DOHH2 (cell line): Measurements from ENCODE around the gene PNMA8C.

ENCODE experiments used
- H3F3A ChIP-seq: fragments of 200-600 bp; sonication (generic), shearing (Covaris generic); 2 replicates; pipeline ENCODE4 v1.6.0; 2016; ENCODE audit warnings: antibody characterized with exemption, mild to moderate bottlenecking; ENCODE audit not compliant: control insufficient read depth, insufficient read depth
- H3K27ac ChIP-seq: fragments of 200-600 bp; sonication (generic); 2 replicates; pipeline ENCODE4 v1.5.1; 2014; ENCODE audit warnings: low read depth, mild to moderate bottlenecking, low read length, moderate library complexity
- H3K27me3 ChIP-seq: fragments of 200-600 bp; sonication (generic); 2 replicates; pipeline ENCODE4 v1.6.1; 2014; ENCODE audit warnings: mild to moderate bottlenecking, low read length, mixed read lengths; ENCODE audit not compliant: control insufficient read depth
- H3K36me3 ChIP-seq: fragments of 200-600 bp; sonication (generic); 2 replicates; pipeline ENCODE4 v1.6.1; 2014; ENCODE audit warnings: mild to moderate bottlenecking, low read length, moderate library complexity, mixed read lengths; ENCODE audit not compliant: control insufficient read depth
- H3K4me1 ChIP-seq: fragments of 200-600 bp; sonication (generic); 2 replicates; pipeline ENCODE4 v1.6.1; 2014; ENCODE audit warnings: mild to moderate bottlenecking, low read length, mixed read lengths; ENCODE audit not compliant: control insufficient read depth
- H3K4me2 ChIP-seq: fragments of 200-600 bp; sonication (generic); 2 replicates; pipeline ENCODE4 v1.6.0; 2014; ENCODE audit warnings: mild to moderate bottlenecking, low read length, moderate library complexity
- H3K4me3 ChIP-seq: fragments of 200-600 bp; sonication (generic); 2 replicates; pipeline ENCODE4 v1.5.1; 2014; ENCODE audit warnings: mild to moderate bottlenecking, low read length, mixed read lengths
- H3K79me2 ChIP-seq: fragments of 200-600 bp; sonication (generic); 2 replicates; pipeline ENCODE4 v1.6.1; 2014; ENCODE audit warnings: mild to moderate bottlenecking, low read length, mixed read lengths; ENCODE audit not compliant: control insufficient read depth
- H3K9me2 ChIP-seq: fragments of 200-600 bp; sonication (generic); replicated peaks from 2 replicates; pipeline ENCODE4 v1.6.1; 2014; ENCODE audit warnings: mild to moderate bottlenecking, low read length, mixed read lengths; ENCODE audit not compliant: control insufficient read depth
- H3K9me3 ChIP-seq: fragments of 200-600 bp; sonication (generic); 2 replicates; pipeline ENCODE4 v1.6.1; 2014; ENCODE audit warnings: antibody characterized with exemption, low read length, mixed read lengths; ENCODE audit not compliant: control insufficient read depth, insufficient read depth
- H4K20me1 ChIP-seq: fragments of 200-600 bp; sonication (generic); 2 replicates; pipeline ENCODE4 v1.6.0; 2014; ENCODE audit warnings: low read depth, mild to moderate bottlenecking, antibody characterized with exemption, low read length, moderate library complexity; ENCODE audit not compliant: control insufficient read depth, insufficient read depth
- CTCF ChIP-seq: fragments of 200-600 bp; sonication (generic); IDR thresholded peaks from one replicate; pipeline ENCODE4 v1.5.1; 2014; ENCODE audit warnings: antibody characterized with exemption, mild to moderate bottlenecking, low read depth, low read length; ENCODE audit not compliant: poor library complexity, severe bottlenecking
- EZH2phosphoT487 ChIP-seq: fragments of 200-600 bp; sonication (generic); IDR thresholded peaks from 2 replicates; pipeline ENCODE4 v1.6.1; 2017; ENCODE audit warnings: borderline replicate concordance, mild to moderate bottlenecking, antibody characterized with exemption, low read length, moderate library complexity, mixed read lengths

Gene PNMA8C

GRCh38 chr19:46456930-46457329 is 28.2 kb upstream of the PNMA8C start:
- Histone ChIP-seq H3K36me3 (no peaks in the 10 kb centered on the region), H3K79me2 (no peaks in the 10 kb centered on the region), H3K27ac (no peak overlapping the region), H4K20me1 (no peaks in the 10 kb centered on the region), H3K9me3 (no peaks in the 10 kb centered on the region), H3K4me3 (no peak overlapping the region), H3K27me3 (peaks cover 8% of the 10 kb centered on the region), H3F3A (no peaks in the 10 kb centered on the region), H3K9me2 (no peaks in the 10 kb centered on the region), H3K4me2 (no peak overlapping the region), H3K4me1 (peaks cover 3% of the 10 kb centered on the region; the same call in 1 of the 2 replicates)
- TF ChIP-seq EZH2phosphoT487 (no peak), CTCF (no peak)

GRCh38 chr19:46454244-46454643 is 25.5 kb upstream of the PNMA8C start:
- no peak for TF ChIP-seq CTCF
- H4K20me1 ChIP-seq = no peaks in the 10 kb centered on the region
- no peaks in the 10 kb centered on the region for H3K9me2 ChIP-seq
- no peak overlapping the region for H3K27ac ChIP-seq
- H3K36me3 ChIP-seq = no peaks in the 10 kb centered on the region
- H3K79me2 ChIP-seq = no peaks in the 10 kb centered on the region
- H3K9me3 ChIP-seq = no peaks in the 10 kb centered on the region
- H3K4me2 ChIP-seq = no peak overlapping the region
- peaks cover 5% of the 10 kb centered on the region; the same call in 1 of the 2 replicates for H3K27me3 ChIP-seq
- H3F3A ChIP-seq = no peaks in the 10 kb centered on the region
- peaks cover 3% of the 10 kb centered on the region; the same call in 1 of the 2 replicates for H3K4me1 ChIP-seq
- H3K4me3 ChIP-seq = no peak overlapping the region

- no peaks in the 10 kb centered on the region for H3K36me3 ChIP-seq
- H3K27ac ChIP-seq = no peak overlapping the region
- H3K79me2 ChIP-seq = no peaks in the 10 kb centered on the region
- H4K20me1 ChIP-seq = no peaks in the 10 kb centered on the region
- H3K9me3 ChIP-seq = no peaks in the 10 kb centered on the region
- H3K4me3 ChIP-seq = no peak overlapping the region
- H3K4me2 ChIP-seq = no peak overlapping the region
- H3K4me1 ChIP-seq = peaks cover under 1% of the 10 kb centered on the region; the same call in 1 of the 2 replicates
- no peaks in the 10 kb centered on the region for H3K9me2 ChIP-seq
- H3F3A ChIP-seq = no peaks in the 10 kb centered on the region
- no peak for TF ChIP-seq EZH2phosphoT487
- TF ChIP-seq CTCF = no peak
- H3K27me3 ChIP-seq = peaks cover 5% of the 10 kb centered on the region; the same call in 1 of the 2 replicates
Observed at GRCh38 chr19:46453661-46454060, 24.9 kb upstream of the PNMA8C start.

GRCh38 chr19:46452186-46452585 is 23.4 kb upstream of the PNMA8C start:
- Histone ChIP-seq H3K9me3 (no peaks in the 10 kb centered on the region), H3K4me2 (no peak overlapping the region), H3K27me3 (peaks cover 5% of the 10 kb centered on the region; the same call in 1 of the 2 replicates), H3K4me3 (no peak overlapping the region), H4K20me1 (no peaks in the 10 kb centered on the region), H3K79me2 (no peaks in the 10 kb centered on the region), H3K27ac (no peak overlapping the region), H3K9me2 (no peaks in the 10 kb centered on the region), H3K4me1 (peaks cover under 1% of the 10 kb centered on the region; the same call in 1 of the 2 replicates), H3K36me3 (no peaks in the 10 kb centered on the region), H3F3A (no peaks in the 10 kb centered on the region)
- no peak for TF ChIP-seq CTCF
- no peak for TF ChIP-seq EZH2phosphoT487
